ENCODE data around the gene PIAS4.

The PIAS4 gene

GRCh38 chr19:4051175-4052101 lies 43.9 kb downstream of the PIAS4 start:
- peaks cover 78% of the 10 kb centered on the region for H3K36me3 ChIP-seq (ENCODE audit: insufficient read depth, insufficient read length, low read length)
- H3K9me3 ChIP-seq (ENCODE audit: insufficient read depth, low read length): no peaks in the 10 kb centered on the region
- H3K4me3 ChIP-seq (ENCODE audit: insufficient read length, low read depth): no peak overlapping the region
- peaks cover 19% of the 10 kb centered on the region for H3K4me1 ChIP-seq (ENCODE audit: insufficient read depth, insufficient read length)
- H3K9ac ChIP-seq (ENCODE audit: insufficient read length, low read depth): no peak overlapping the region
- H3K27me3 ChIP-seq (ENCODE audit: insufficient read depth, insufficient read length): no peaks in the 10 kb centered on the region
- DNase-seq (ENCODE audit: low read depth, low spot score): no peak
- no peak for TF ChIP-seq ZNF274 (IDR thresholded peaks at IDR 0.05; ENCODE audit: low read depth, low read length)

GRCh38 chr19:4052114-4052992 lies 44.8 kb downstream of the PIAS4 start:
- peak overlapping the region; percentile 32 for H3K9ac ChIP-seq (ENCODE audit: insufficient read length, low read depth)
- H3K4me1 ChIP-seq (ENCODE audit: insufficient read depth, insufficient read length): peaks cover 19% of the 10 kb centered on the region
- H3K27me3 ChIP-seq (ENCODE audit: insufficient read depth, insufficient read length): no peaks in the 10 kb centered on the region
- H3K9me3 ChIP-seq (ENCODE audit: insufficient read depth, low read length): no peaks in the 10 kb centered on the region
- no peak for TF ChIP-seq SUZ12 (IDR thresholded peaks at IDR 0.05; ENCODE audit: extremely low read depth, insufficient read depth, insufficient read length)
- TF ChIP-seq YY1 (IDR thresholded peaks at IDR 0.05; ENCODE audit: insufficient read depth, insufficient read length): no peak
- TF ChIP-seq ZNF274 (IDR thresholded peaks at IDR 0.05; ENCODE audit: low read depth, low read length): no peak
- peaks cover 79% of the 10 kb centered on the region for H3K36me3 ChIP-seq (ENCODE audit: insufficient read depth, insufficient read length, low read length)
- H3K4me3 ChIP-seq (ENCODE audit: insufficient read length, low read depth): no peak overlapping the region
- DNase-seq (ENCODE audit: low read depth, low spot score): no peak

- peaks cover 21% of the 10 kb centered on the region for H3K4me1 ChIP-seq (ENCODE audit: insufficient read depth, insufficient read length)
- no peak overlapping the region for H3K4me3 ChIP-seq (ENCODE audit: insufficient read length, low read depth)
- no peak for TF ChIP-seq YY1 (IDR thresholded peaks at IDR 0.05; ENCODE audit: insufficient read depth, insufficient read length)
- no peak for TF ChIP-seq SUZ12 (IDR thresholded peaks at IDR 0.05; ENCODE audit: extremely low read depth, insufficient read depth, insufficient read length)
- no peak for TF ChIP-seq ZNF274 (IDR thresholded peaks at IDR 0.05; ENCODE audit: low read depth, low read length)
- DNase-seq (ENCODE audit: low read depth, low spot score): no peak
- peaks cover 82% of the 10 kb centered on the region for H3K36me3 ChIP-seq (ENCODE audit: insufficient read depth, insufficient read length, low read length)
- no peaks in the 10 kb centered on the region for H3K27me3 ChIP-seq (ENCODE audit: insufficient read depth, insufficient read length)
- H3K9me3 ChIP-seq (ENCODE audit: insufficient read depth, low read length): no peaks in the 10 kb centered on the region
- H3K9ac ChIP-seq (ENCODE audit: insufficient read length, low read depth): no peak overlapping the region
Measured at GRCh38 chr19:4052993-4053422, 45.5 kb downstream of the PIAS4 start.

GRCh38 chr19:4053423-4054324 lies 46.1 kb downstream of the PIAS4 start:
- H3K4me3 ChIP-seq (ENCODE audit: insufficient read length, low read depth): no peak overlapping the region
- H3K4me1 ChIP-seq (ENCODE audit: insufficient read depth, insufficient read length): peaks cover 20% of the 10 kb centered on the region
- TF ChIP-seq ZNF274 (IDR thresholded peaks at IDR 0.05; ENCODE audit: low read depth, low read length) (no peak), SUZ12 (IDR thresholded peaks at IDR 0.05; ENCODE audit: extremely low read depth, insufficient read depth, insufficient read length) (no peak), YY1 (IDR thresholded peaks at IDR 0.05; ENCODE audit: insufficient read depth, insufficient read length) (no peak)
- no peak for DNase-seq (ENCODE audit: low read depth, low spot score)
- H3K36me3 ChIP-seq (ENCODE audit: insufficient read depth, insufficient read length, low read length): peaks cover 76% of the 10 kb centered on the region
- no peak overlapping the region for H3K9ac ChIP-seq (ENCODE audit: insufficient read length, low read depth)
- no peaks in the 10 kb centered on the region for H3K9me3 ChIP-seq (ENCODE audit: insufficient read depth, low read length)
- no peaks in the 10 kb centered on the region for H3K27me3 ChIP-seq (ENCODE audit: insufficient read depth, insufficient read length)

GRCh38 chr19:4054441-4055208 lies 47.1 kb downstream of the PIAS4 start:
- DNase-seq (ENCODE audit: low read depth, low spot score): no peak
- TF ChIP-seq SUZ12 (IDR thresholded peaks at IDR 0.05; ENCODE audit: extremely low read depth, insufficient read depth, insufficient read length) (no peak), ZNF274 (IDR thresholded peaks at IDR 0.05; ENCODE audit: low read depth, low read length) (no peak), YY1 (IDR thresholded peaks at IDR 0.05; ENCODE audit: insufficient read depth, insufficient read length) (no peak)
- no peaks in the 10 kb centered on the region for H3K9me3 ChIP-seq (ENCODE audit: insufficient read depth, low read length)
- H3K9ac ChIP-seq (ENCODE audit: insufficient read length, low read depth): no peak overlapping the region
- no peak overlapping the region for H3K4me3 ChIP-seq (ENCODE audit: insufficient read length, low read depth)
- peaks cover 71% of the 10 kb centered on the region for H3K36me3 ChIP-seq (ENCODE audit: insufficient read depth, insufficient read length, low read length)
- peaks cover 28% of the 10 kb centered on the region for H3K4me1 ChIP-seq (ENCODE audit: insufficient read depth, insufficient read length)
- no peaks in the 10 kb centered on the region for H3K27me3 ChIP-seq (ENCODE audit: insufficient read depth, insufficient read length)

GRCh38 chr19:4055209-4055552 lies 47.6 kb downstream of the PIAS4 start:
- no peaks in the 10 kb centered on the region for H3K9me3 ChIP-seq (ENCODE audit: insufficient read depth, low read length)
- H3K4me3 ChIP-seq (ENCODE audit: insufficient read length, low read depth): no peak overlapping the region
- H3K27me3 ChIP-seq (ENCODE audit: insufficient read depth, insufficient read length): no peaks in the 10 kb centered on the region
- DNase-seq (ENCODE audit: low read depth, low spot score): no peak
- H3K4me1 ChIP-seq (ENCODE audit: insufficient read depth, insufficient read length): peaks cover 31% of the 10 kb centered on the region
- TF ChIP-seq YY1 (IDR thresholded peaks at IDR 0.05; ENCODE audit: insufficient read depth, insufficient read length) (no peak), SUZ12 (IDR thresholded peaks at IDR 0.05; ENCODE audit: extremely low read depth, insufficient read depth, insufficient read length) (no peak), ZNF274 (IDR thresholded peaks at IDR 0.05; ENCODE audit: low read depth, low read length) (no peak)
- peaks cover 66% of the 10 kb centered on the region for H3K36me3 ChIP-seq (ENCODE audit: insufficient read depth, insufficient read length, low read length)
- H3K9ac ChIP-seq (ENCODE audit: insufficient read length, low read depth): no peak overlapping the region

Measured in NT2/D1 (cell line).